PC-9 (cell line): ENCODE results near the gene OR13J1.

Experiments used
- CTCF ChIP-seq: fragments of 200-600 bp; sonication (generic); conservative IDR thresholded peaks from 2 replicates; pipeline ENCODE4 v1.6.1; 2017; ENCODE audit warnings: mixed run types, antibody characterized with exemption, mild to moderate bottlenecking, moderate library complexity
- EZH2 ChIP-seq: fragments of 200-600 bp; sonication (generic); IDR thresholded peaks from 2 replicates; pipeline ENCODE4 v1.8.0; 2017; ENCODE audit warnings: antibody characterized with exemption, low read depth

- no peak for TF ChIP-seq CTCF
- TF ChIP-seq EZH2 = no peak
Measured at GRCh38 chr9:35905912-35906679, 35.9 kb upstream of the OR13J1 start, which contains the start of gene HRCT1.
